ENCODE measurements around the gene LPP. TPM values are rescaled to one million over a fixed set of nuclear protein-coding genes. Genes with fewer than 3 reads are reported as not detected.

The LPP gene
- total RNA-seq, 4 donors from 2014 or later, result 183 to 293 (median 242) TPM

GRCh38 chr3:188643736-188644135 lies 489.8 kb downstream of the LPP start:
- TF ChIP-seq POLR2A (IDR thresholded peaks at IDR 0.05), result no peak
- no peak for TF ChIP-seq CTCF (IDR thresholded peaks at IDR 0.05)
- TF ChIP-seq EP300 (IDR thresholded peaks at IDR 0.05), result no peak
- Histone ChIP-seq H3K4me3 (no peak overlapping the region), H3K36me3 (no peaks in the 10 kb centered on the region), H3K27ac (no peak overlapping the region), H3K4me1 (peaks cover 0 to 25% (median 3%) of the 10 kb centered on the region in 4 donors), H3K27me3 (no peaks in the 10 kb centered on the region), H3K9me3 (no peaks in the 10 kb centered on the region)
- WGBS, 2 donors, result 94 to 98% methylated on average over 3 of the region's 3 CpGs
- no peak for DNase-seq (ENCODE audit: low spot score in 2 of 2)

DNA sequence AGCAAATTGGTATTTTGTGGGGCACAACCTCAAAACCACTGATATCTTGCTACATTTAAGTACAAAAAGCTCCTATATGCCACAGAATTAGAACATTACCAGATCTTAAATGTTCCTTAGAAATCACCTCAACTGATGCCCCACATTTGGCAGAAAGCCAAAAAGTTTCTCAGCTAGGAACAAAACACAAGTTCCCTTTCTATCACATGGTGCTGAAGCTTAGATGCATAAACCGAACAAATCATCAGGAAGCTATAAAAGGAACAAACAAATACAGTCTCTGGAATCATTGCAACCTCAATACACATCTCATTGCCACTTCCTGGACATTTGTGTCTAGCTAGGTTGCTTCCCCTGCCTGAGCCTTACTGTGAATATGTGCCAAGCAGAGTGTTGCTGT lies 492.6 kb downstream of the LPP start:
- Histone ChIP-seq H3K4me3 (no peak overlapping the region), H3K27me3 (no peaks in the 10 kb centered on the region), H3K36me3 (no peaks in the 10 kb centered on the region), H3K27ac (no peak overlapping the region), H3K9me3 (no peaks in the 10 kb centered on the region), H3K4me1 (peaks cover 0 to 15% (median 0%) of the 10 kb centered on the region in 4 donors)
- peak in 1 of 2 donors; percentile 52 for TF ChIP-seq EP300 (IDR thresholded peaks at IDR 0.05)
- no peak for TF ChIP-seq POLR2A (IDR thresholded peaks at IDR 0.05)
- TF ChIP-seq CTCF (IDR thresholded peaks at IDR 0.05), result no peak
- 0% methylated on average over 1 of the region's 1 CpG for WGBS, 2 donors
- DNase-seq (ENCODE audit: low spot score in 2 of 2), result no peak

- Histone ChIP-seq H3K27me3 (no peaks in the 10 kb centered on the region), H3K36me3 (no peaks in the 10 kb centered on the region), H3K4me1 (peaks cover 0 to 11% (median 0%) of the 10 kb centered on the region in 4 donors), H3K4me3 (no peak overlapping the region), H3K27ac (peak overlapping the region in 1 of 4 donors; percentile 35), H3K9me3 (no peaks in the 10 kb centered on the region)
- no peak for TF ChIP-seq CTCF (IDR thresholded peaks at IDR 0.05)
- no peak for TF ChIP-seq EP300 (IDR thresholded peaks at IDR 0.05)
- TF ChIP-seq POLR2A (IDR thresholded peaks at IDR 0.05), result no peak
- no peak for DNase-seq (ENCODE audit: low spot score in 2 of 2)
- 66 to 70% methylated on average over 6 of the region's 6 CpGs for WGBS, 2 donors
Observed at GRCh38 chr3:188647237-188647636, 493.3 kb downstream of the LPP start.

GRCh38 chr3:188649521-188649920 lies 495.6 kb downstream of the LPP start:
- no peak overlapping the region for H3K27ac ChIP-seq

More at GRCh38 chr3:188649521-188649920, 495.6 kb downstream of the LPP start:
- H3K9me3 ChIP-seq, result no peaks in the 10 kb centered on the region
- H3K4me3 ChIP-seq, result no peak overlapping the region
- TF ChIP-seq EP300 (IDR thresholded peaks at IDR 0.05) (no peak), POLR2A (IDR thresholded peaks at IDR 0.05) (no peak), CTCF (IDR thresholded peaks at IDR 0.05) (no peak)
- H3K27me3 ChIP-seq, result no peaks in the 10 kb centered on the region
- 94 to 97% methylated on average over 2 of the region's 2 CpGs for WGBS, 2 donors
- peaks cover 0 to 11% (median 0%) of the 10 kb centered on the region in 4 donors for H3K4me1 ChIP-seq
- no peaks in the 10 kb centered on the region for H3K36me3 ChIP-seq
- no peak for DNase-seq (ENCODE audit: low spot score in 2 of 2)

All from tibial nerve (tissue), 4 donors.